H9 (cell line): ENCODE results near the gene STOX1. TPM values are rescaled to one million over a fixed set of nuclear protein-coding genes. Genes with fewer than 3 reads are reported as not detected.

Experiments used
- DNase-seq: peaks from one replicate; pipeline ENCODE4 v3.0.0-alpha.2; 2017
- H2AFZ ChIP-seq: one replicate; pipeline ENCODE4 v1.6.1; 2013; ENCODE audit warnings: mild to moderate bottlenecking, low read length, control low read depth, moderate library complexity
- H2AK5ac ChIP-seq: 2 replicates; pipeline ENCODE4 v1.6.1; 2013; ENCODE audit warnings: low read length, control low read depth, mixed read lengths; ENCODE audit not compliant: insufficient read length
- H2BK120ac ChIP-seq: one replicate; pipeline ENCODE4 v1.6.1; 2013; ENCODE audit warnings: low read depth, mild to moderate bottlenecking, low read length, control low read depth, inconsistent platforms; ENCODE audit not compliant: poor library complexity, severe bottlenecking
- H2BK12ac ChIP-seq: 2 replicates; pipeline ENCODE4 v1.6.1; 2013; ENCODE audit warnings: low read length, control low read depth, mixed read lengths, low read depth; ENCODE audit not compliant: insufficient read length
- H2BK15ac ChIP-seq: 2 replicates; pipeline ENCODE4 v1.6.1; 2013; ENCODE audit warnings: low read depth, low read length, control low read depth
- H2BK20ac ChIP-seq: one replicate; pipeline ENCODE4 v1.6.1; 2013; ENCODE audit warnings: low read depth, mild to moderate bottlenecking, low read length, control low read depth, inconsistent platforms; ENCODE audit not compliant: poor library complexity, severe bottlenecking
- H2BK5ac ChIP-seq: 2 replicates; pipeline ENCODE4 v1.6.1; 2013; ENCODE audit warnings: low read length, control low read depth, mixed read lengths; ENCODE audit not compliant: insufficient read length
- H3K14ac ChIP-seq: 2 replicates; pipeline ENCODE4 v1.6.1; 2013; ENCODE audit warnings: low read length, control low read depth; ENCODE audit not compliant: insufficient read depth
- H3K18ac ChIP-seq: 2 replicates; pipeline ENCODE4 v1.6.1; 2013; ENCODE audit warnings: low read depth, mild to moderate bottlenecking, mixed read lengths, low read length, control low read depth; ENCODE audit not compliant: insufficient read length
- H3K23ac ChIP-seq: 2 replicates; pipeline ENCODE4 v1.6.1; 2013; ENCODE audit warnings: low read length, control low read depth, mixed read lengths, low read depth; ENCODE audit not compliant: insufficient read length
- H3K23me2 ChIP-seq: 2 replicates; pipeline ENCODE4 v1.6.1; 2013; ENCODE audit warnings: low read depth, mild to moderate bottlenecking, mixed read lengths, low read length, control low read depth; ENCODE audit not compliant: insufficient read length, poor library complexity, severe bottlenecking
- H3K27ac ChIP-seq: 2 replicates; pipeline ENCODE4 v1.5.1; 2013; ENCODE audit warnings: low read length, control low read depth, mixed read lengths, low read depth; ENCODE audit not compliant: insufficient read length
- H3K27me3 ChIP-seq: 2 replicates; pipeline ENCODE4 v1.6.1; 2013; ENCODE audit warnings: low read length, control low read depth, inconsistent platforms; ENCODE audit not compliant: insufficient read depth
- H3K4ac ChIP-seq: 2 replicates; pipeline ENCODE4 v1.6.1; 2013; ENCODE audit warnings: low read depth, mild to moderate bottlenecking, control low read depth, inconsistent platforms, low read length, moderate library complexity
- H3K4me1 ChIP-seq: 2 replicates; pipeline ENCODE4 v1.6.1; 2013; ENCODE audit warnings: low read length, control low read depth, inconsistent platforms; ENCODE audit not compliant: insufficient read depth
- H3K4me2 ChIP-seq: 2 replicates; pipeline ENCODE4 v1.6.1; 2013; ENCODE audit warnings: low read length, control low read depth, mixed read lengths; ENCODE audit not compliant: insufficient read length, insufficient read depth
- H3K56ac ChIP-seq: 2 replicates; pipeline ENCODE4 v1.6.1; 2013; ENCODE audit warnings: low read depth, mild to moderate bottlenecking, mixed read lengths, low read length, control low read depth; ENCODE audit not compliant: insufficient read length
- H3K79me1 ChIP-seq: 2 replicates; pipeline ENCODE4 v1.6.1; 2013; ENCODE audit warnings: low read depth, mild to moderate bottlenecking, moderate library complexity, low read length, control low read depth, inconsistent platforms; ENCODE audit not compliant: insufficient read depth, poor library complexity, severe bottlenecking
- H3K79me2 ChIP-seq: 2 replicates; pipeline ENCODE4 v1.6.1; 2013; ENCODE audit warnings: low read length, control low read depth, inconsistent platforms; ENCODE audit not compliant: insufficient read depth
- H3K9ac ChIP-seq: 2 replicates; pipeline ENCODE4 v1.6.1; 2013; ENCODE audit warnings: low read length, control low read depth, mixed read lengths; ENCODE audit not compliant: insufficient read length; ENCODE audit errors: extremely low read depth
- H3K9me3 ChIP-seq: one replicate; pipeline ENCODE4 v1.6.1; 2013; ENCODE audit warnings: low read depth, low read length, inconsistent platforms; ENCODE audit not compliant: control insufficient read depth
- H3T11ph ChIP-seq: one replicate; pipeline ENCODE4 v1.6.1; 2013; ENCODE audit warnings: mild to moderate bottlenecking, low read length, control low read depth, inconsistent platforms
- H4K20me1 ChIP-seq: one replicate; pipeline ENCODE4 v1.6.1; 2013; ENCODE audit not compliant: control insufficient read depth, insufficient read length, insufficient read depth
- H4K5ac ChIP-seq: 2 replicates; pipeline ENCODE4 v1.6.1; 2013; ENCODE audit warnings: low read depth, mild to moderate bottlenecking, mixed read lengths, low read length, control low read depth; ENCODE audit not compliant: insufficient read length
- H4K8ac ChIP-seq: replicated peaks from 2 replicates; pipeline ENCODE4 v1.6.1; 2013; ENCODE audit warnings: low read length, control low read depth, mixed read lengths, low read depth; ENCODE audit not compliant: insufficient read length
- H4K91ac ChIP-seq: 2 replicates; pipeline ENCODE4 v1.6.1; 2013; ENCODE audit warnings: low read depth, mild to moderate bottlenecking, moderate library complexity, mixed read lengths, low read length, control low read depth; ENCODE audit not compliant: insufficient read length
- H3K27ac Mint-ChIP-seq, 3 experiments: 2 replicates in 2 of 3; 3 replicates in 1 of 3; pipeline ENCODE4 v1.8.0; 2020 to 2021; ENCODE audit warnings: mixed read lengths in 3 of 3, mild to moderate bottlenecking in 1 of 3, moderate library complexity in 1 of 3
- H3K27me3 Mint-ChIP-seq: 2 replicates; pipeline ENCODE4 v1.8.0; 2021; ENCODE audit warnings: low read depth, mild to moderate bottlenecking, moderate library complexity, mixed read lengths
- H3K36me3 Mint-ChIP-seq, 3 experiments: 2 replicates in 2 of 3; 3 replicates in 1 of 3; pipeline ENCODE4 v1.8.0; 2020 to 2021; ENCODE audit warnings: low read depth in 3 of 3, mixed read lengths in 3 of 3; ENCODE audit not compliant: insufficient read depth in 1 of 3
- H3K4me1 Mint-ChIP-seq, 2 experiments: 2 replicates each; pipeline ENCODE4 v1.8.0; 2020; ENCODE audit warnings: mixed read lengths in 2 of 2
- H3K4me3 Mint-ChIP-seq, 2 experiments: 2 replicates in 1 of 2; 3 replicates in 1 of 2; pipeline ENCODE4 v1.8.0; 2020 to 2021; ENCODE audit warnings: mild to moderate bottlenecking in 2 of 2, mixed read lengths in 2 of 2, moderate library complexity in 1 of 2
- H3K9me3 Mint-ChIP-seq, 2 experiments: 2 replicates in 1 of 2; 3 replicates in 1 of 2; pipeline ENCODE4 v1.8.0; 2020; ENCODE audit warnings: mild to moderate bottlenecking in 2 of 2, mixed read lengths in 2 of 2, moderate library complexity in 1 of 2
- CTCF ChIP-seq: fragments of 200-600 bp; sonication (generic); conservative IDR thresholded peaks from 3 replicates; pipeline ENCODE4 v1.8.0; 2021; ENCODE audit warnings: antibody characterized with exemption, mild to moderate bottlenecking
- WGBS: extraction: QIAGEN DNeasy Blood & Tissue Kit; methylation state at CpG from one replicate; pipeline ENCODE4 v1.1.7; 2013; ENCODE audit warnings: missing lambda C conversion rate, low lambda C conversion rate, mixed read lengths; ENCODE audit not compliant: insufficient read length; ENCODE audit errors: extremely low coverage; 5-methylcytosine and 5-hydroxymethylcytosine counted together
- total RNA-seq: library from RNA; stranded (reverse); gene quantifications from 2 replicates; pipeline ENCODE4 v1.2.1, GENCODE V29; 2021

The STOX1 gene
- total RNA-seq, 1 experiment from 2014 or later: 5.8 TPM

GRCh38 chr10:68897336-68897741 is 70.0 kb downstream of the STOX1 start:
- H3K27me3 Mint-ChIP-seq: peaks cover 2% of the 10 kb centered on the region

More at GRCh38 chr10:68897336-68897741, 70.0 kb downstream of the STOX1 start:
- Histone ChIP-seq H2BK5ac (no peak overlapping the region), H3K27me3 (no peaks in the 10 kb centered on the region), H3K23ac (no peak overlapping the region), H3K4me1 (no peaks in the 10 kb centered on the region), H3K14ac (no peak overlapping the region), H2BK120ac (no peak overlapping the region), H3K18ac (no peak overlapping the region), H4K5ac (no peak overlapping the region), H2AK5ac (no peak overlapping the region), H3K4me2 (no peak overlapping the region), H4K20me1 (no peaks in the 10 kb centered on the region), H3T11ph (no peak overlapping the region), H2AFZ (no peak overlapping the region), H2BK20ac (no peak overlapping the region), H3K56ac (no peak overlapping the region), H2BK15ac (no peak overlapping the region), H3K9ac (no peak overlapping the region), H2BK12ac (no peak overlapping the region), H3K27ac (no peak overlapping the region), H4K91ac (no peak overlapping the region), H3K4ac (no peak overlapping the region), H4K8ac (no peak overlapping the region), H3K23me2 (peaks cover 9% of the 10 kb centered on the region), H3K79me2 (peaks cover 4% of the 10 kb centered on the region; the same call in 1 of the 2 replicates), H3K9me3 (no peaks in the 10 kb centered on the region), H3K79me1 (no peaks in the 10 kb centered on the region)
- Mint-ChIP-seq H3K27ac (no peak overlapping the region), H3K9me3 (no peaks in the 10 kb centered on the region), H3K4me3 (no peak overlapping the region), H3K4me1 (peaks cover 13 to 15% of the 10 kb centered on the region in 2 experiments), H3K36me3 (peaks cover 0 to under 1% (median 0%) of the 10 kb centered on the region in 3 experiments; a peak in 2 of 7 replicates)
- TF ChIP-seq CTCF: peak; percentile 79
- DNase-seq: peak; percentile 64
- no CpG with 5 or more reads among the region's 3 CpGs for WGBS
